HCT116 (cell line): Measurements from ENCODE around the gene AKT3. TPM values are rescaled to one million over a fixed set of nuclear protein-coding genes. Genes with fewer than 3 reads are reported as not detected.
A peak's percentile ranks its signal among the peaks of the same experiment; 100 is the strongest.

Experiments used
- ATAC-seq: fragments of 200-7000 bp; cut with Tn5 transposase; 2 replicates; pipeline ENCODE4 v1.9.1; 2020; ENCODE audit warnings: mild to moderate bottlenecking, moderate library complexity
- BruUV-seq: library from RNA; stranded (reverse); fragments of 400-500 nt; replicated peaks from 2 replicates; lab custom pipeline; 2021; lab: Mats Ljungman, UMichigan
- CTCF ChIA-PET: fragments of 300-600 bp; sonication (Branson Sonifier 250); formaldehyde crosslinking; loops from one replicate; lab custom pipeline; 2021; ENCODE audit warnings: antibody characterized with exemption; lab: Charles Lee
- POLR2A ChIA-PET: fragments of 300-600, 350-600 bp; sonication (Branson Sonifier 250); formaldehyde crosslinking; loops from one replicate; lab custom pipeline; 2021; ENCODE audit warnings: antibody characterized with exemption; lab: Charles Lee
- RAD21 ChIA-PET, 2 experiments: fragments of 300-600 bp; sonication (Branson Sonifier 250); formaldehyde crosslinking; loops; one replicate each; lab custom pipeline; 2023; ENCODE audit warnings: low total read pairs in 2 of 2; ENCODE audit not compliant: uncharacterized antibody in 2 of 2, unreplicated experiment in 2 of 2, low non-redundant PET in 1 of 2; lab: Charles Lee
- DNase-seq: peaks from one replicate; pipeline ENCODE4 v3.0.0-alpha.2; 2010; ENCODE audit warnings: low read depth, low spot score
- H2AFZ ChIP-seq: fragments of 200-600 bp; shearing (Covaris generic), sonication (generic); 2 replicates; pipeline ENCODE4 v1.6.1; 2017; ENCODE audit warnings: low read depth, mixed run types, mixed read lengths, antibody characterized with exemption, low read length; ENCODE audit not compliant: poor library complexity, severe bottlenecking
- H3K27ac ChIP-seq: 2 replicates; pipeline ENCODE4 v1.5.1; 2012; ENCODE audit warnings: low read depth, low read length
- H3K27me3 ChIP-seq: fragments of 200-600 bp; sonication (generic); 2 replicates; pipeline ENCODE4 v1.6.1; 2016; ENCODE audit warnings: mixed run types, low read length, mixed read lengths; ENCODE audit not compliant: insufficient read depth
- H3K36me3 ChIP-seq, 2 experiments: fragments of 200-500 bp in 1 of 2; fragments of 200-600 bp in 1 of 2; sonication (Bioruptor generic) in 1 of 2; sonication (generic) in 1 of 2; 2 replicates each; pipeline versions ENCODE4 v1.5.1 to v1.6.1; 2014 to 2016; ENCODE audit warnings: low read length in 2 of 2, inconsistent platforms in 1 of 2, mixed read lengths in 1 of 2, mixed run types in 1 of 2; ENCODE audit not compliant: insufficient read depth in 2 of 2, control insufficient read depth in 1 of 2
- H3K4me1 ChIP-seq, 2 experiments: fragments of 200-600 bp in 1 of 2; sonication (generic) in 1 of 2; 2 replicates each; pipeline versions ENCODE4 v1.5.1 to v1.6.1; 2012 to 2017; ENCODE audit warnings: low read length in 2 of 2, inconsistent platforms in 1 of 2, mild to moderate bottlenecking in 1 of 2, mixed read lengths in 1 of 2, mixed run types in 1 of 2, moderate library complexity in 1 of 2; ENCODE audit not compliant: insufficient read depth in 2 of 2, control insufficient read depth in 1 of 2
- H3K4me2 ChIP-seq: fragments of 200-600 bp; sonication (generic); 2 replicates; pipeline ENCODE4 v1.6.1; 2017; ENCODE audit warnings: mixed run types, low read length, mixed read lengths
- H3K4me3 ChIP-seq, 2 experiments: fragments of 200-600 bp in 1 of 2; sonication (generic) in 1 of 2; replicated peaks in 1 of 2; 2 replicates each; pipeline ENCODE4 v1.5.1; 2011 to 2016; ENCODE audit warnings: low read length in 2 of 2, control low read depth in 1 of 2, low read depth in 1 of 2, mild to moderate bottlenecking in 1 of 2, mixed read lengths in 1 of 2, mixed run types in 1 of 2
- H3K79me2 ChIP-seq: fragments of 200-600 bp; sonication (generic); 2 replicates; pipeline ENCODE4 v1.6.1; 2017; ENCODE audit warnings: mild to moderate bottlenecking, mixed run types, low read length, moderate library complexity, mixed read lengths; ENCODE audit not compliant: insufficient read depth
- H3K9ac ChIP-seq: fragments of 200-600 bp; sonication (generic); 2 replicates; pipeline ENCODE4 v1.6.1; 2016; ENCODE audit warnings: low read length, mixed read lengths
- H3K9me2 ChIP-seq: fragments of 200-600 bp; sonication (generic), shearing (Covaris generic); 2 replicates; pipeline ENCODE4 v1.6.1; 2017; ENCODE audit warnings: mixed run types, mild to moderate bottlenecking, moderate library complexity; ENCODE audit not compliant: insufficient read depth
- H3K9me3 ChIP-seq, 2 experiments: fragments of 200-500 bp in 1 of 2; fragments of 200-600 bp in 1 of 2; sonication (Bioruptor generic) in 1 of 2; sonication (generic) in 1 of 2; 2 replicates each; pipeline ENCODE4 v1.6.1; 2014 to 2017; ENCODE audit warnings: low read length in 2 of 2, mixed read lengths in 2 of 2, inconsistent platforms in 1 of 2, low read depth in 1 of 2, mild to moderate bottlenecking in 1 of 2, mixed run types in 1 of 2, moderate library complexity in 1 of 2; ENCODE audit not compliant: control insufficient read depth in 1 of 2, insufficient read depth in 1 of 2
- H4K20me1 ChIP-seq: fragments of 200-600 bp; sonication (generic), shearing (Covaris generic); 2 replicates; pipeline ENCODE4 v1.6.1; 2017; ENCODE audit warnings: mixed run types, mild to moderate bottlenecking, moderate library complexity; ENCODE audit not compliant: insufficient read depth
- ATF3 ChIP-seq: IDR thresholded peaks from 2 replicates; pipeline ENCODE4 v1.6.1; 2012
- CBX3 ChIP-seq: IDR thresholded peaks from 2 replicates; pipeline ENCODE4 v1.6.1; 2012; ENCODE audit warnings: low read depth
- CEBPB ChIP-seq: IDR thresholded peaks from 2 replicates; pipeline ENCODE4 v1.6.1; 2012; ENCODE audit warnings: low read depth
- CTCF ChIP-seq, 3 experiments: fragments of 200-600 bp in 1 of 3; sonication (generic) in 1 of 3; IDR thresholded peaks in 2 of 3; conservative IDR thresholded peaks in 1 of 3; 2 replicates each; pipeline ENCODE4 v1.5.1; 2012 to 2017; ENCODE audit warnings: low read depth in 2 of 3, low read length in 2 of 3, antibody characterized with exemption in 1 of 3, borderline replicate concordance in 1 of 3, control low read depth in 1 of 3, mild to moderate bottlenecking in 1 of 3, mixed read lengths in 1 of 3, mixed run types in 1 of 3, moderate library complexity in 1 of 3; ENCODE audit not compliant: insufficient read depth in 1 of 3
- EGR1 ChIP-seq: IDR thresholded peaks from 2 replicates; pipeline ENCODE4 v1.6.1; 2012; ENCODE audit warnings: low read depth
- ELF1 ChIP-seq: IDR thresholded peaks from 2 replicates; pipeline ENCODE4 v1.6.1; 2012; ENCODE audit warnings: low read depth, borderline replicate concordance
- EZH2 ChIP-seq: fragments of 200-600 bp; sonication (generic); IDR thresholded peaks from 2 replicates; pipeline ENCODE4 v1.6.1; 2017; ENCODE audit warnings: antibody characterized with exemption, mixed run types
- MAX ChIP-seq: IDR thresholded peaks from 2 replicates; pipeline ENCODE4 v1.6.1; 2012
- POLR2AphosphoS5 ChIP-seq: IDR thresholded peaks from 2 replicates; pipeline ENCODE4 v1.6.1; 2011; ENCODE audit warnings: mild to moderate bottlenecking, low read depth, low read length, moderate library complexity
- RAD21 ChIP-seq: IDR thresholded peaks from 2 replicates; pipeline ENCODE4 v1.6.1; 2012; ENCODE audit warnings: low read depth, mild to moderate bottlenecking
- REST ChIP-seq: IDR thresholded peaks from 2 replicates; pipeline ENCODE4 v1.6.1; 2012; ENCODE audit warnings: low read depth
- SRF ChIP-seq: IDR thresholded peaks from 2 replicates; pipeline ENCODE4 v1.6.1; 2012; ENCODE audit warnings: low read depth
- TCF7L2 ChIP-seq: IDR thresholded peaks from 2 replicates; pipeline ENCODE4 v1.7.0; 2011; ENCODE audit warnings: borderline replicate concordance, inconsistent platforms; ENCODE audit not compliant: insufficient read depth, insufficient read length; ENCODE audit errors: extremely low read depth
- YY1 ChIP-seq: IDR thresholded peaks from 2 replicates; pipeline ENCODE4 v1.6.1; 2011; ENCODE audit warnings: low read length, low read depth, moderate library complexity, mild to moderate bottlenecking; ENCODE audit not compliant: insufficient replicate concordance; ENCODE audit errors: extremely low read depth
- ZBTB33 ChIP-seq: IDR thresholded peaks from 2 replicates; pipeline ENCODE4 v1.6.1; 2011; ENCODE audit warnings: mild to moderate bottlenecking, low read length, moderate library complexity; ENCODE audit not compliant: insufficient replicate concordance; ENCODE audit errors: extremely low read depth
- ZNF274 ChIP-seq: fragments of 200-500 bp; sonication (Bioruptor generic); IDR thresholded peaks from 2 replicates; pipeline ENCODE4 v1.6.1; 2014; ENCODE audit warnings: mild to moderate bottlenecking, low read depth, low read length, inconsistent platforms
- intact Hi-C: fragments of 100-400 bp; cut with micrococcal nuclease; formaldehyde crosslinking; loops from 2 replicates; pipeline ENCODE4 v1.10.0; 2022
- total RNA-seq: library from RNA; stranded (reverse); gene quantifications from one replicate; pipeline ENCODE4 v1.2.1, GENCODE V29; 2021; ENCODE audit not compliant: unreplicated experiment

Gene AKT3
- total RNA-seq, 1 experiment from 2014 or later, result 0.49 TPM

- TF ChIP-seq RAD21, result no peak
- no peak for TF ChIP-seq ZNF274
- TF ChIP-seq ATF3, result no peak
- TF ChIP-seq CTCF (IDR thresholded peaks at IDR 0.05 in 2 of 3, conservative IDR thresholded peaks at IDR 0.05 in 1 of 3; ENCODE audit: borderline replicate concordance in 1 of 3, insufficient read depth in 1 of 3, low read depth in 2 of 3, low read length in 2 of 3), result no peak
- no peak for TF ChIP-seq SRF
- no peak for TF ChIP-seq MAX
- TF ChIP-seq EZH2, result no peak
- TF ChIP-seq ELF1, result no peak
- TF ChIP-seq POLR2AphosphoS5, result no peak
- no peak for TF ChIP-seq CBX3
- TF ChIP-seq EGR1, result no peak
- TF ChIP-seq REST, result no peak
- no peak for TF ChIP-seq CEBPB
- no peak for TF ChIP-seq TCF7L2
- TF ChIP-seq ZBTB33, result no peak
- no peak for TF ChIP-seq YY1
- no peak overlapping the region for H3K4me3 ChIP-seq
- ChIA-PET CTCF (no interaction called here), RAD21 (no interaction called here), POLR2A (no interaction called here)
- no peak overlapping the region for H3K4me2 ChIP-seq
- H4K20me1 ChIP-seq, result no peaks in the 10 kb centered on the region
- no peak for ATAC-seq
- no peaks in the 10 kb centered on the region for H3K9me2 ChIP-seq
- H2AFZ ChIP-seq, result no peak overlapping the region
- H3K27ac ChIP-seq, result no peak overlapping the region
- H3K36me3 ChIP-seq, result peaks cover 0 to 2% of the 10 kb centered on the region in 2 experiments; a peak in 2 of 4 replicates
- no peak for DNase-seq
- peaks cover 19% of the 10 kb centered on the region; the same call in 1 of the 2 replicates for H3K79me2 ChIP-seq
- peaks cover 0 to 17% of the 10 kb centered on the region in 2 experiments; a peak in 2 of 4 replicates for H3K4me1 ChIP-seq
- intact Hi-C loops, result no loop called here
- H3K9ac ChIP-seq, result no peak overlapping the region
- TSS peak; percentile 28 for BruUV-seq
- no peaks in the 10 kb centered on the region for H3K27me3 ChIP-seq
- H3K9me3 ChIP-seq, result no peaks in the 10 kb centered on the region
Measured at GRCh38 chr1:243489681-243490546, 360.1 kb downstream of the AKT3 start.
